Heart right ventricle (tissue), 16 donors: ENCODE measurements around the gene PTCH2. TPM values are rescaled to one million over a fixed set of nuclear protein-coding genes. Genes with fewer than 3 reads are reported as not detected.
A peak's percentile ranks its signal among the peaks of the same experiment; 100 is the strongest.
"Not testable (repeated sequence)": the region's sequence is repeated elsewhere in the genome, so short reads cannot be mapped to it uniquely, and the experiment has no call there.

ENCODE experiments used
- ATAC-seq, 8 donors: fragments of 200-7000 bp; cut with Tn5 transposase; one replicate each; pipeline ENCODE4 v1.9.1; 2020; ENCODE audit warnings: mild to moderate bottlenecking in 8 of 8, moderate library complexity in 8 of 8, moderate number of reproducible peaks in 1 of 8
- DNase-seq, 2 donors: peaks; one replicate each; pipeline ENCODE4 v3.0.0-alpha.2; 2020
- H3K27ac ChIP-seq, 10 donors: fragments of 200-600 bp; sonication (generic) in 2 of 10; one replicate each; pipeline versions ENCODE4 v1.5.0 to v1.8.0; 2020 to 2022; ENCODE audit warnings: mild to moderate bottlenecking in 3 of 10
- H3K27me3 ChIP-seq, 7 donors: fragments of 200-600 bp; one replicate each; pipeline ENCODE4 v1.8.0; 2021 to 2022; ENCODE audit warnings: mild to moderate bottlenecking in 2 of 7
- H3K36me3 ChIP-seq, 9 donors: fragments of 200-600 bp; sonication (generic) in 1 of 9; one replicate each; pipeline versions ENCODE4 v1.5.0 to v1.8.0; 2020 to 2022; ENCODE audit warnings: mild to moderate bottlenecking in 2 of 9
- H3K4me1 ChIP-seq, 9 donors: fragments of 200-600 bp; sonication (generic) in 1 of 9; one replicate each; pipeline versions ENCODE4 v1.5.0 to v1.8.0; 2020 to 2022; ENCODE audit warnings: mild to moderate bottlenecking in 4 of 9
- H3K4me3 ChIP-seq, 10 donors: fragments of 200-600 bp; sonication (generic) in 2 of 10; one replicate each; pipeline versions ENCODE4 v1.5.0 to v1.8.0; 2020 to 2022; ENCODE audit warnings: mild to moderate bottlenecking in 7 of 10, moderate library complexity in 2 of 10
- H3K9me3 ChIP-seq, 11 donors: fragments of 200-600 bp in 10 of 11; sonication (generic) in 2 of 11; one replicate each; pipeline versions ENCODE4 v1.5.0 to v1.8.0; 2013 to 2022; ENCODE audit warnings: mild to moderate bottlenecking in 2 of 11, control low read depth in 1 of 11, moderate library complexity in 1 of 11
- WGBS, 2 donors: extraction: QIAGEN DNeasy Blood & Tissue Kit; methylation state at CpG; one replicate each; pipeline ENCODE4 v1.1.7; 2013; ENCODE audit warnings: inconsistent platforms in 1 of 2; 5-methylcytosine and 5-hydroxymethylcytosine counted together
- intact Hi-C, 10 donors: fragments of 100-400 bp; cut with DNase I; formaldehyde crosslinking; loops; one replicate each; pipeline versions ENCODE4 v1.11.1 to v1.14.2; 2022
- polyA plus RNA-seq, 2 donors: library from polyadenylated mRNA; stranded (reverse); fragments of 200-250 nt; gene quantifications; one replicate each; pipeline ENCODE4 v1.2.3, GENCODE V29; 2013
- total RNA-seq, 10 donors: library from RNA; stranded (reverse); fragmentation: NEBNext Ultra II Directional in 3 of 10; extraction: Animal tissue kit (Norgen Biotek cat#: 25700) in 3 of 10; gene quantifications; one replicate each; pipeline versions ENCODE4 v1.2.1 to v1.2.4, GENCODE V29; 2021 to 2023
- TF ChIP-seq, protein P1 (sequence below), 9 donors: fragments of 200-600 bp; sonication (generic) in 2 of 9; IDR thresholded peaks; one replicate each; pipeline versions ENCODE4 v1.5.0 to v1.8.0; 2021 to 2022; ENCODE audit warnings: antibody characterized with exemption in 9 of 9, mild to moderate bottlenecking in 5 of 9, moderate library complexity in 1 of 9
- donor health status: Arrhythmogenic right ventricular cardiomyopathy.
- donor health status: ischemic (EF 13 %, LVEDD 7.1; RV severe dilation, severe dysfunction).
- donor health status: healthy with polysubstance abuse.
- donor health status: DM: no; HTN: yes; CAD: no.
- donor health status: DM: no; HTN: no; CAD: no.
- donor health status: ischemic (EF 25% LVEDD 6.9; RV normal size, moderate dysfunction).
- donor health status: ischemic (EF 25% LVEDD 5.7; RV mildly dilated, moderate dysfunction).
- donor health status: healthy.
- donor health status: DM: yes; HTN: yes; CAD: no.
- donor health status: Ischemic cardiomyopathy.
- donor health status: ischemic (EF 35%, LVEDD 5.7; RV mildly dilated, moderate dysfunction).
- donor health status: nonischemic (EF 11% LVEDD 7.7; RV severe dilation, severe dysfunction).
- donor health status: DM: yes; HTN: yes; CAD: no.
- donor health status: PGD.
- donor health status: ischemic (EF 29% LVEDD 5.4; RV normal size, mild dysfunction).
- donor health status: nonischemic (EF 23%, LVEDD 6.1; RV moderate dilation, normal function).

PTCH2 gene
- total and polyA plus RNA-seq, 12 donors: 0.25 to 1.1 (median 0.44) TPM

DNA sequence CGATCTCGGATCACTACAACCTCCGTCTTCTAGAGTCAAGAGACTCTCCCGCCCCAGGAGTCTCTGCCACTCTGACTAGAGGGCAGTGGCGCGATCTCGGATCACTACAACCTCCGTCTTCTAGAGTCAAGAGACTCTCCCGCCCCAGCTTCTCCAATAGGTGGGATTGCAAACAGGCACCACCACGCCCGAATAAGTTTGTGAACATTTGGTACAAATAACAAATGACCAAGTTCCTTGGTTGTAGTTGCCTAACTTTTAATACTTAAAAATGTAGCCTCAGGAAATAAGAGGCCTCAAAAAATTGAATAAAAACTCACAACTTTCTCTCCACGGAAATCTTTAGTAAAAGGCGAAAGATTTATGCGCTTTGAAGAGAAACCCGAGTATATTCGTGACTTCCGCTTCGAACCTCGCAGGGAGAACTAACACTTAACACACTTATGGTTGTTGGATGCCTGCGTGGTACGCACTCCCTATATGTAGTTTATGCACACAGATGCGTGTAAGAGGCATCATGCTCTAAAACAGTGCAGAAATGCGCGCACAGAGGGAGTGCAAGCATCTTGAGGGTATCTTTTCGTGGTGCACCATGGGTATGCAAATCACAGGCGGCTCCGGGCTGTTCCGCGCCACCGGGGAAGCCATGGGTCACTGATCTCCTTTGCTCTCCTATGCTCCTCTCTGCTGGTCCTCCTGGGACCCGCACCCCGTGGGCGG is 23.3 kb downstream of the PTCH2 start:
- TF ChIP-seq, protein P1, sequence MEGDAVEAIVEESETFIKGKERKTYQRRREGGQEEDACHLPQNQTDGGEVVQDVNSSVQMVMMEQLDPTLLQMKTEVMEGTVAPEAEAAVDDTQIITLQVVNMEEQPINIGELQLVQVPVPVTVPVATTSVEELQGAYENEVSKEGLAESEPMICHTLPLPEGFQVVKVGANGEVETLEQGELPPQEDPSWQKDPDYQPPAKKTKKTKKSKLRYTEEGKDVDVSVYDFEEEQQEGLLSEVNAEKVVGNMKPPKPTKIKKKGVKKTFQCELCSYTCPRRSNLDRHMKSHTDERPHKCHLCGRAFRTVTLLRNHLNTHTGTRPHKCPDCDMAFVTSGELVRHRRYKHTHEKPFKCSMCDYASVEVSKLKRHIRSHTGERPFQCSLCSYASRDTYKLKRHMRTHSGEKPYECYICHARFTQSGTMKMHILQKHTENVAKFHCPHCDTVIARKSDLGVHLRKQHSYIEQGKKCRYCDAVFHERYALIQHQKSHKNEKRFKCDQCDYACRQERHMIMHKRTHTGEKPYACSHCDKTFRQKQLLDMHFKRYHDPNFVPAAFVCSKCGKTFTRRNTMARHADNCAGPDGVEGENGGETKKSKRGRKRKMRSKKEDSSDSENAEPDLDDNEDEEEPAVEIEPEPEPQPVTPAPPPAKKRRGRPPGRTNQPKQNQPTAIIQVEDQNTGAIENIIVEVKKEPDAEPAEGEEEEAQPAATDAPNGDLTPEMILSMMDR (IDR thresholded peaks at IDR 0.05): peak in 3 of 9 donors; percentile 24 to 35 (median 33)
- WGBS, 2 donors: 0% methylated on average over 33 of the region's 33 CpGs
- ATAC-seq: peak; percentile 88 to 95 (median 92)

DNA sequence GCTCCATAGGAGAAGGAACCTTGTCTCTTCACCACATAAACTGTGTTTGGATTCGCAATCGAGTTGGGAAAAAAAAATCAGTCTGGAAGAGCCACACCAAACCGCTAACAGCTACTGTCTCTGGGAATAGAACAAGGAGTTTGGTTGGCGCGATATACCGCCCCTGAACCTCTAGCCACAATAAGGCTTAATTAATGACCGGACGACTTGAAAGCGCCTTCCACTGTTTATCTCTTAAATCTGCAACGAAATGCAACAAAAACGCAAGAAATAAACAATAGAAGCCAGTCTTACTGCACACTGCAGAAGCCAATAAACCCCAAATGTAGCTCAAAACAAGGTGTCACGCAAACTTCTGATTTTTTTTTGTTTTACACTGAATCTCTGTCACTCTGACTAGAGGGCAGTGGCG is 23.9 kb downstream of the PTCH2 start:
- H3K36me3 ChIP-seq: peaks cover 0 to 16% (median 0%) of the 10 kb centered on the region in 9 donors
- H3K9me3 ChIP-seq: no peaks in the 10 kb centered on the region
- 2% methylated on average over 13 of the region's 13 CpGs for WGBS, 2 donors
- DNase-seq (peak in 1 of 2 donors; percentile 1), ATAC-seq (peak in 6 of 8 donors; percentile 8 to 32 (median 17))
- H3K27ac ChIP-seq: peak overlapping the region; percentile 85 to 99 (median 96)
- H3K4me3 ChIP-seq: peak overlapping the region; percentile 47 to 76 (median 64)
- H3K4me1 ChIP-seq: peaks cover 7 to 36% (median 13%) of the 10 kb centered on the region in 9 donors
- H3K27me3 ChIP-seq: no peaks in the 10 kb centered on the region
- intact Hi-C loops: loop anchor here in 1 of 10 donors (2.0 kb wide), 1 partner anchor 18 kb away; the partner anchor contains the start of gene PLK3
- TF ChIP-seq, protein P1 (IDR thresholded peaks at IDR 0.05): peak in 2 of 9 donors; percentile 28 to 36

More for the DNA sequence above, 23.3 kb downstream of the PTCH2 start:
- Histone ChIP-seq H3K9me3 (no peaks in the 10 kb centered on the region), H3K27me3 (no peaks in the 10 kb centered on the region), H3K4me1 (peaks cover 7 to 30% (median 12%) of the 10 kb centered on the region in 9 donors), H3K27ac (peak overlapping the region; percentile 85 to 99 (median 96)), H3K36me3 (peaks cover 0 to 15% (median 0%) of the 10 kb centered on the region in 9 donors), H3K4me3 (peak overlapping the region; percentile 47 to 76 (median 64))
- peak; percentile 79 to 84 for DNase-seq
- intact Hi-C loops: loop anchor here in 4 of 10 donors (2.0 to 5.0 kb wide), 4 partner anchors 19 to 483 kb away; partner anchors contain the start of genes BEST4 (in 1 of the 4) and PLK3 (in 1 of the 4)

DNA sequence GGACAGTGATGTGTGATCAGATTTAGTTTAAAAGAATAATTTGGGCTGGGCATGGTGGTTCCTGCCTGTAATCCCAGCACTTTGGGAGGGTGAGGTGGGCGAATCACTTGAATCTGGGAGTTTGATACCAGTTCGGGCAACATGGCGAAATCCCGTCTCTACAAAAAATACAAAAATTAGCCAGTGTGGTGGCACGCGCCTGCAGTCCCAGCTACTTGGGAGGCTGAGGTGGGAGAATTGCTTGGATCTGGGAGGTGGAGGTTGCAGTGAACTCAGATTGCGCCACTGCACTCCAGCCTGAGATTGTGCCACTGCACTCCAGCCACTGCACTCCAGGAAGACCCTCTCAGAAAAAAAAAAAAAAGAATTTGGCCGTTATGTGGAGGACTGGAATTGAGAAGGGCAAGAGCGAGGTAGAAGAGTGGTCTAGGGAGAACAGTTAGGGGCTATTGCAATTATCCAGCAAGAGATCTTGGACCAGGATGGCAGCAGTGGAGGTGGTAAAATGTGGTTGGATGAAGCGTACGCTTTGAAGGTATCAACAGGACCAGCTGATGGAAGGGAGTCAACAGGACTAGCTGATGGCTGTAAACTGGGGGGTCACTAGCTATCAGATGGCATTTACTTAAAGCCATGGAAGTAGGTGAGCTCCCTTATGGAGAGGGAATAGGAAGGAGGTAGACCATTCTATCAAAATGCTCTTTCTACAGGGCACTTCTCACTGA is 25.1 kb downstream of the PTCH2 start:
- TF ChIP-seq, protein P1 (IDR thresholded peaks at IDR 0.05): no peak
- no peak for ATAC-seq
- no peaks in the 10 kb centered on the region for H3K27me3 ChIP-seq
- H3K4me1 ChIP-seq: peaks cover 7 to 46% (median 22%) of the 10 kb centered on the region in 9 donors
- 97 to 98% methylated on average over 11 of the region's 11 CpGs for WGBS, 2 donors
- peaks cover 0 to 26% (median 0%) of the 10 kb centered on the region in 9 donors for H3K36me3 ChIP-seq
- H3K27ac ChIP-seq: peak overlapping the region in 2 of 10 donors; percentile 92 to 97
- no peak overlapping the region for H3K4me3 ChIP-seq
- peak in 1 of 2 donors; percentile 1 for DNase-seq
- intact Hi-C loops: loop anchor here in 1 of 10 donors (2.0 kb wide), 1 partner anchor 17 kb away; the partner anchor contains the start of gene PLK3
- H3K9me3 ChIP-seq: no peaks in the 10 kb centered on the region

DNA sequence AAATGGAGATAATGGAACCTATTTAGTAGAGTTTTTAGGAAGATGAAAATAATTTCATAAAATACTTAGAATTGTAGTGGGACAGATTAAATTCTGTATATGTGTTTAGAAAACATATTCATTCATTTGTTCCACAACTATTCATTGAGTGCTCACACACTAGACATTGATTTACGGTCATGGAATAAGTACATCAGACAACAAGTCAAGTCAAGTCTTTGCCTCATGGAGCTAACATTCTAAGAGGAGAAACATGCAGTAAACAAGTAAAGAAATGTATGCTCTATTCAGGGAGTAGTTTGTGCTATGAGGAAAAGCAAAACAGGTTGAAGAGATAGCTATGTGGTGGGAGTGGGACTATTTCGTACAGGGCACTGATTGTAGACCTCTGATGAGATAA is 25.7 kb downstream of the PTCH2 start:
- H3K36me3 ChIP-seq: peaks cover 0 to 26% (median 0%) of the 10 kb centered on the region in 9 donors
- no peak for ATAC-seq
- 72 to 83% methylated on average over 2 of the region's 2 CpGs for WGBS, 2 donors
- H3K4me1 ChIP-seq: peaks cover 7 to 49% (median 26%) of the 10 kb centered on the region in 9 donors
- H3K27me3 ChIP-seq: no peaks in the 10 kb centered on the region
- no peaks in the 10 kb centered on the region for H3K9me3 ChIP-seq
- H3K27ac ChIP-seq: no peak overlapping the region
- intact Hi-C loops: no loop called here
- H3K4me3 ChIP-seq: no peak overlapping the region
- DNase-seq: no peak
- TF ChIP-seq, protein P1 (IDR thresholded peaks at IDR 0.05): no peak

DNA sequence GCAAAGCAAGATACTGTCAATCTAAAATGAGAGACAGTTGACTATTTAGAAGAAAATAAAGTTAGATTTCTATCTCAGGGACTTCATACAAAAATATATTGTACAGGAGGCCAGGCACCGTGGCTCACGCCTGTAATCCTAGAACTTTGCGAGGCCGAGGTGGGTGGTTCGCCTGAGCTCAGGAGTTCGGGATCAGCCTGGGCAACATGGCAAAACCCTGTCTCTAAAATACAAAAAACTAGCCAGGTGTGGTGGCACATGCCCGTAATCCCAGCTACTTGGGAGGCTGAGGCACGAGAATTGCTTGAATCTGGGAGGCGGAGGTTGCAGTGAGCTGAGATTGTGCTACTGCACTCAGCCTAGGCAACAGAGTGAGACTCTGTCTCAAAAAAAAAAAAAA is 27.1 kb downstream of the PTCH2 start:
- H3K4me3 ChIP-seq, H3K27ac ChIP-seq, H3K9me3 ChIP-seq, DNase-seq, H3K27me3 ChIP-seq, ATAC-seq, intact Hi-C loops: not testable (repeated sequence)
- H3K36me3 ChIP-seq: peaks cover 0 to 26% (median 0%) of the 10 kb centered on the region in 9 donors
- 89 to 90% methylated on average over 9 of the region's 9 CpGs for WGBS, 2 donors
- H3K4me1 ChIP-seq: peaks cover 6 to 58% (median 37%) of the 10 kb centered on the region in 9 donors
